Measurements from ENCODE around the gene NAB2.
A peak's percentile ranks its signal among the peaks of the same experiment; 100 is the strongest.

NAB2 gene

GRCh38 chr12:57088354-57089270 is at the start of gene NAB2:
Gene NAB2 (plus strand): TSS chr12:57089114. CDS start chr12:57089272, 158 bp downstream.
- Histone ChIP-seq H3K4me1 (ENCODE audit: control insufficient read depth, insufficient read depth, low read length, unreplicated experiment) (peaks cover 41% of the 10 kb centered on the region), H3K27me3 (ENCODE audit: insufficient read depth, low read length) (no peaks in the 10 kb centered on the region), H3K27ac (ENCODE audit: low read depth, low read length) (peak within 1 kb of the TSS; percentile 93), H3K4me3 (ENCODE audit: low read depth, low read length) (peak within 1 kb of the TSS; percentile 91), H3K36me3 (ENCODE audit: insufficient read depth, low read length) (peaks cover 8% of the 10 kb centered on the region; the same call in 1 of the 2 replicates), H3K79me2 (ENCODE audit: control insufficient read depth, insufficient read depth, low read length, unreplicated experiment) (peaks cover 33% of the 10 kb centered on the region), H2AFZ (ENCODE audit: low read length, unreplicated experiment) (peak within 1 kb of the TSS; percentile 3)

GRCh38 chr12:57040211-57040610 is 48.7 kb upstream of the NAB2 start:
- peaks cover 94% of the 10 kb centered on the region for H3K27me3 ChIP-seq (ENCODE audit: insufficient read depth, low read length)
- H3K4me1 ChIP-seq (ENCODE audit: control insufficient read depth, insufficient read depth, low read length, unreplicated experiment), result no peaks in the 10 kb centered on the region
- H2AFZ ChIP-seq (ENCODE audit: low read length, unreplicated experiment), result no peak overlapping the region
- H3K27ac ChIP-seq (ENCODE audit: low read depth, low read length), result no peak overlapping the region
- H3K4me3 ChIP-seq (ENCODE audit: low read depth, low read length), result no peak overlapping the region
- no peaks in the 10 kb centered on the region for H3K36me3 ChIP-seq (ENCODE audit: insufficient read depth, low read length)
- H3K79me2 ChIP-seq (ENCODE audit: control insufficient read depth, insufficient read depth, low read length, unreplicated experiment), result no peaks in the 10 kb centered on the region

GRCh38 chr12:57040750-57041149 is 48.2 kb upstream of the NAB2 start:
- Histone ChIP-seq H3K27me3 (ENCODE audit: insufficient read depth, low read length) (peaks cover 94% of the 10 kb centered on the region), H3K4me3 (ENCODE audit: low read depth, low read length) (no peak overlapping the region), H3K27ac (ENCODE audit: low read depth, low read length) (no peak overlapping the region), H3K79me2 (ENCODE audit: control insufficient read depth, insufficient read depth, low read length, unreplicated experiment) (no peaks in the 10 kb centered on the region), H3K36me3 (ENCODE audit: insufficient read depth, low read length) (no peaks in the 10 kb centered on the region), H3K4me1 (ENCODE audit: control insufficient read depth, insufficient read depth, low read length, unreplicated experiment) (no peaks in the 10 kb centered on the region), H2AFZ (ENCODE audit: low read length, unreplicated experiment) (no peak overlapping the region)

- Histone ChIP-seq H3K4me3 (ENCODE audit: low read depth, low read length) (no peak overlapping the region), H3K27me3 (ENCODE audit: insufficient read depth, low read length) (peaks cover 90% of the 10 kb centered on the region), H3K79me2 (ENCODE audit: control insufficient read depth, insufficient read depth, low read length, unreplicated experiment) (no peaks in the 10 kb centered on the region)
Measured at GRCh38 chr12:57042695-57043094, 46.2 kb upstream of the NAB2 start.

GRCh38 chr12:57044468-57044867 is 44.4 kb upstream of the NAB2 start:
- no peaks in the 10 kb centered on the region for H3K36me3 ChIP-seq (ENCODE audit: insufficient read depth, low read length)
- no peak overlapping the region for H2AFZ ChIP-seq (ENCODE audit: low read length, unreplicated experiment)
- no peak overlapping the region for H3K27ac ChIP-seq (ENCODE audit: low read depth, low read length)
- H3K4me1 ChIP-seq (ENCODE audit: control insufficient read depth, insufficient read depth, low read length, unreplicated experiment), result peaks cover 9% of the 10 kb centered on the region
- no peak overlapping the region for H3K4me3 ChIP-seq (ENCODE audit: low read depth, low read length)
- peaks cover 87% of the 10 kb centered on the region for H3K27me3 ChIP-seq (ENCODE audit: insufficient read depth, low read length)
- H3K79me2 ChIP-seq (ENCODE audit: control insufficient read depth, insufficient read depth, low read length, unreplicated experiment), result no peaks in the 10 kb centered on the region

More at GRCh38 chr12:57042695-57043094, 46.2 kb upstream of the NAB2 start:
- Histone ChIP-seq H2AFZ (ENCODE audit: low read length, unreplicated experiment) (no peak overlapping the region), H3K4me1 (ENCODE audit: control insufficient read depth, insufficient read depth, low read length, unreplicated experiment) (peaks cover 3% of the 10 kb centered on the region), H3K27ac (ENCODE audit: low read depth, low read length) (no peak overlapping the region), H3K36me3 (ENCODE audit: insufficient read depth, low read length) (no peaks in the 10 kb centered on the region)

GRCh38 chr12:57044889-57045288 is 44.0 kb upstream of the NAB2 start:
- peaks cover 83% of the 10 kb centered on the region for H3K27me3 ChIP-seq (ENCODE audit: insufficient read depth, low read length)
- no peak overlapping the region for H3K27ac ChIP-seq (ENCODE audit: low read depth, low read length)
- H3K4me1 ChIP-seq (ENCODE audit: control insufficient read depth, insufficient read depth, low read length, unreplicated experiment), result peaks cover 9% of the 10 kb centered on the region
- no peak overlapping the region for H2AFZ ChIP-seq (ENCODE audit: low read length, unreplicated experiment)
- H3K79me2 ChIP-seq (ENCODE audit: control insufficient read depth, insufficient read depth, low read length, unreplicated experiment), result no peaks in the 10 kb centered on the region
- H3K36me3 ChIP-seq (ENCODE audit: insufficient read depth, low read length), result no peaks in the 10 kb centered on the region
- H3K4me3 ChIP-seq (ENCODE audit: low read depth, low read length), result no peak overlapping the region

GRCh38 chr12:57046086-57046791 is 42.7 kb upstream of the NAB2 start:
- H3K27me3 ChIP-seq (ENCODE audit: insufficient read depth, low read length), result peaks cover 71% of the 10 kb centered on the region
- no peaks in the 10 kb centered on the region for H3K36me3 ChIP-seq (ENCODE audit: insufficient read depth, low read length)
- H3K27ac ChIP-seq (ENCODE audit: low read depth, low read length), result no peak overlapping the region
- no peak overlapping the region for H3K4me3 ChIP-seq (ENCODE audit: low read depth, low read length)
- no peak overlapping the region for H2AFZ ChIP-seq (ENCODE audit: low read length, unreplicated experiment)
- peaks cover 9% of the 10 kb centered on the region for H3K4me1 ChIP-seq (ENCODE audit: control insufficient read depth, insufficient read depth, low read length, unreplicated experiment)
- H3K79me2 ChIP-seq (ENCODE audit: control insufficient read depth, insufficient read depth, low read length, unreplicated experiment), result no peaks in the 10 kb centered on the region

- Histone ChIP-seq H3K36me3 (ENCODE audit: insufficient read depth, low read length) (no peaks in the 10 kb centered on the region), H3K4me1 (ENCODE audit: control insufficient read depth, insufficient read depth, low read length, unreplicated experiment) (peaks cover 9% of the 10 kb centered on the region), H3K4me3 (ENCODE audit: low read depth, low read length) (no peak overlapping the region), H3K79me2 (ENCODE audit: control insufficient read depth, insufficient read depth, low read length, unreplicated experiment) (no peaks in the 10 kb centered on the region), H2AFZ (ENCODE audit: low read length, unreplicated experiment) (no peak overlapping the region), H3K27ac (ENCODE audit: low read depth, low read length) (no peak overlapping the region), H3K27me3 (ENCODE audit: insufficient read depth, low read length) (peaks cover 61% of the 10 kb centered on the region)
Measured at GRCh38 chr12:57046947-57047890, 41.7 kb upstream of the NAB2 start.

- Histone ChIP-seq H3K4me1 (ENCODE audit: control insufficient read depth, insufficient read depth, low read length, unreplicated experiment) (peaks cover 9% of the 10 kb centered on the region), H3K36me3 (ENCODE audit: insufficient read depth, low read length) (no peaks in the 10 kb centered on the region), H3K4me3 (ENCODE audit: low read depth, low read length) (no peak overlapping the region), H3K27ac (ENCODE audit: low read depth, low read length) (no peak overlapping the region), H3K27me3 (ENCODE audit: insufficient read depth, low read length) (peaks cover 55% of the 10 kb centered on the region), H2AFZ (ENCODE audit: low read length, unreplicated experiment) (no peak overlapping the region), H3K79me2 (ENCODE audit: control insufficient read depth, insufficient read depth, low read length, unreplicated experiment) (no peaks in the 10 kb centered on the region)
Measured at GRCh38 chr12:57047981-57048380, 40.9 kb upstream of the NAB2 start.
